Measurements from ENCODE around the gene STARD6.

- TF ChIP-seq E2F4 (CRISPR knock-in tag; IDR thresholded peaks at IDR 0.05; ENCODE audit: borderline replicate concordance, low read depth) (no peak), CTCF (IDR thresholded peaks at IDR 0.05) (no peak), JUN (CRISPR knock-in tag; IDR thresholded peaks at IDR 0.05) (no peak), NFE2L1 (CRISPR knock-in tag; IDR thresholded peaks at IDR 0.05) (no peak), ELF4 (CRISPR knock-in tag; IDR thresholded peaks at IDR 0.05; ENCODE audit: low read depth) (no peak), NR2C2 (CRISPR knock-in tag; IDR thresholded peaks at IDR 0.05) (no peak), CREB1 (CRISPR knock-in tag; IDR thresholded peaks at IDR 0.05) (no peak), CDX4 (CRISPR knock-in tag; IDR thresholded peaks at IDR 0.05; ENCODE audit: borderline replicate concordance) (no peak), ATF3 (CRISPR knock-in tag; conservative IDR thresholded peaks at IDR 0.05) (no peak), MAX (CRISPR knock-in tag; IDR thresholded peaks at IDR 0.05) (no peak), E2F5 (CRISPR knock-in tag; IDR thresholded peaks at IDR 0.05) (no peak), ESRRA (CRISPR knock-in tag; IDR thresholded peaks at IDR 0.05; ENCODE audit: borderline replicate concordance) (no peak), OVOL2 (CRISPR knock-in tag; IDR thresholded peaks at IDR 0.05; ENCODE audit: borderline replicate concordance) (no peak)
These were observed 41.4 kb downstream of the STARD6 start for GRCh38 chr18:54316071-54316820.
